ENCODE data around the gene ARRB2.

DNA sequence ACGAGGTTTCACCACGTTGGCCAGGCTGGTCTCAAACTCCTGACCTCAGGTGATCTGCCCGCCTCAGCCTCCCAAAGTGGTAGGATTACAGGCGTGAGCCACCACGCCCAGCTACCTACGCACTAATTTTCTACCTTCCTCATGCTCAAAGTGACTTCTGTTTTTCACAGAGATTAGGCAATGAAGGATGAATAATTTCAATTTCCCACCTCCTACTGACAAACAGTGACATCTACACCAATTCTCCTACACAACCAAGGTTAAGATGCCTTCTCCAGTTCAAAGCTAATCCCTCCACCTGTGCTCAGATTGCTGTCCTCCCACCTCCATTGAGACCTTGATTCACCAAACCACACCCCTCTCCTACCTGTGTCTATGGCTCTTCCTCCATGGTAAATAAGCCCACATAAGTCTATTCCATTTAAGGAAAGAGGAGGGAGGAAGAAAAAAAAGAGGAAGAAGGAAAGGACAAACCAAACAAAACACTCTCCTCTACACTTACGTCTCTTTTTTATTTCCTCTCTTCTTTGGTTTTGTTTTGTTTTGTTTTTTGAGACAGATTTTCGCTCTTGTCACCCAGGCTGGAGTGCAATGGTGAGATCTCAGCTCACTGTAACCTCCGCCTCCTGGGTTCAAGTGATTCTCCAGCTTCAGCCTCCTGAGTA lies 15.3 kb downstream of the ARRB2 start:
- no peak for TF ChIP-seq EZH2 (IDR thresholded peaks at IDR 0.05; ENCODE audit: borderline replicate concordance, low read length)
- TF ChIP-seq, protein P1, sequence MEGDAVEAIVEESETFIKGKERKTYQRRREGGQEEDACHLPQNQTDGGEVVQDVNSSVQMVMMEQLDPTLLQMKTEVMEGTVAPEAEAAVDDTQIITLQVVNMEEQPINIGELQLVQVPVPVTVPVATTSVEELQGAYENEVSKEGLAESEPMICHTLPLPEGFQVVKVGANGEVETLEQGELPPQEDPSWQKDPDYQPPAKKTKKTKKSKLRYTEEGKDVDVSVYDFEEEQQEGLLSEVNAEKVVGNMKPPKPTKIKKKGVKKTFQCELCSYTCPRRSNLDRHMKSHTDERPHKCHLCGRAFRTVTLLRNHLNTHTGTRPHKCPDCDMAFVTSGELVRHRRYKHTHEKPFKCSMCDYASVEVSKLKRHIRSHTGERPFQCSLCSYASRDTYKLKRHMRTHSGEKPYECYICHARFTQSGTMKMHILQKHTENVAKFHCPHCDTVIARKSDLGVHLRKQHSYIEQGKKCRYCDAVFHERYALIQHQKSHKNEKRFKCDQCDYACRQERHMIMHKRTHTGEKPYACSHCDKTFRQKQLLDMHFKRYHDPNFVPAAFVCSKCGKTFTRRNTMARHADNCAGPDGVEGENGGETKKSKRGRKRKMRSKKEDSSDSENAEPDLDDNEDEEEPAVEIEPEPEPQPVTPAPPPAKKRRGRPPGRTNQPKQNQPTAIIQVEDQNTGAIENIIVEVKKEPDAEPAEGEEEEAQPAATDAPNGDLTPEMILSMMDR (IDR thresholded peaks at IDR 0.05; ENCODE audit: low read length), result no peak

Data from OCI-LY1 (cell line).